SU-DHL-6 (cell line): Measurements from ENCODE around the gene DHX15.

Experiments
- EZH2phosphoT487 ChIP-seq: fragments of 200-600 bp; sonication (generic), shearing (Covaris generic); conservative IDR thresholded peaks from 2 replicates; pipeline ENCODE4 v1.6.1; 2018; ENCODE audit warnings: mild to moderate bottlenecking, antibody characterized with exemption, low read length, moderate library complexity, mixed read lengths
- TF ChIP-seq, protein P1 (sequence below): fragments of 200-600 bp; sonication (generic); IDR thresholded peaks from one replicate; pipeline ENCODE4 v1.5.1; 2017; ENCODE audit warnings: antibody characterized with exemption, mild to moderate bottlenecking, low read length, moderate library complexity; ENCODE audit not compliant: insufficient read depth, poor library complexity, severe bottlenecking

DNA sequence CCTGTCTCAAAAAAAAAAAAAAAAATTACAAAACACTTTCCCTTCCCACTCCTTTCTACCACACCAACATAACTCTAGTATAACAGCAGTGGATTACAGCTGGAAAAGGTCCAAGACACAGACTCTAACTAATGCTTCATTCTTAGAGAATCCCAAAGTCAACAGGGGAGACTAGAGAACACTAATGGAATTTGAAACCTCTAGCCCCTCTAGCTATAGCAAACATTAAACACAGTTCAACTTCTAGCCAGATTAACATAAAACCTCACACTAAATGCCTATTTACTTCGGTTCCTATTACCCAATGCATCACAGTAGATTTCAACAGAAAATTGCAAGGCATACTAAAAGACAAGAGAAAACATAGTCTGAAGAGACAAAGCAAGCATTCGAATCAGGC lies 10.5 kb upstream of the DHX15 start:
- TF ChIP-seq, protein P1, sequence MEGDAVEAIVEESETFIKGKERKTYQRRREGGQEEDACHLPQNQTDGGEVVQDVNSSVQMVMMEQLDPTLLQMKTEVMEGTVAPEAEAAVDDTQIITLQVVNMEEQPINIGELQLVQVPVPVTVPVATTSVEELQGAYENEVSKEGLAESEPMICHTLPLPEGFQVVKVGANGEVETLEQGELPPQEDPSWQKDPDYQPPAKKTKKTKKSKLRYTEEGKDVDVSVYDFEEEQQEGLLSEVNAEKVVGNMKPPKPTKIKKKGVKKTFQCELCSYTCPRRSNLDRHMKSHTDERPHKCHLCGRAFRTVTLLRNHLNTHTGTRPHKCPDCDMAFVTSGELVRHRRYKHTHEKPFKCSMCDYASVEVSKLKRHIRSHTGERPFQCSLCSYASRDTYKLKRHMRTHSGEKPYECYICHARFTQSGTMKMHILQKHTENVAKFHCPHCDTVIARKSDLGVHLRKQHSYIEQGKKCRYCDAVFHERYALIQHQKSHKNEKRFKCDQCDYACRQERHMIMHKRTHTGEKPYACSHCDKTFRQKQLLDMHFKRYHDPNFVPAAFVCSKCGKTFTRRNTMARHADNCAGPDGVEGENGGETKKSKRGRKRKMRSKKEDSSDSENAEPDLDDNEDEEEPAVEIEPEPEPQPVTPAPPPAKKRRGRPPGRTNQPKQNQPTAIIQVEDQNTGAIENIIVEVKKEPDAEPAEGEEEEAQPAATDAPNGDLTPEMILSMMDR: no peak
- TF ChIP-seq EZH2phosphoT487: no peak
